HCT116 (cell line): Measurements from ENCODE around the gene DNAL4. TPM values are rescaled to one million over a fixed set of nuclear protein-coding genes. Genes with fewer than 3 reads are reported as not detected.

Experiments used
- ATAC-seq: fragments of 200-7000 bp; cut with Tn5 transposase; 2 replicates; pipeline ENCODE4 v1.9.1; 2020; ENCODE audit warnings: mild to moderate bottlenecking, moderate library complexity
- BruUV-seq: library from RNA; stranded (reverse); fragments of 400-500 nt; replicated peaks from 2 replicates; lab custom pipeline; 2021; lab: Mats Ljungman, UMichigan
- CTCF ChIA-PET: fragments of 300-600 bp; sonication (Branson Sonifier 250); formaldehyde crosslinking; loops from one replicate; lab custom pipeline; 2021; ENCODE audit warnings: antibody characterized with exemption; lab: Charles Lee
- POLR2A ChIA-PET: fragments of 300-600, 350-600 bp; sonication (Branson Sonifier 250); formaldehyde crosslinking; loops from one replicate; lab custom pipeline; 2021; ENCODE audit warnings: antibody characterized with exemption; lab: Charles Lee
- RAD21 ChIA-PET, 2 experiments: fragments of 300-600 bp; sonication (Branson Sonifier 250); formaldehyde crosslinking; loops; one replicate each; lab custom pipeline; 2023; ENCODE audit warnings: low total read pairs in 2 of 2; ENCODE audit not compliant: uncharacterized antibody in 2 of 2, unreplicated experiment in 2 of 2, low non-redundant PET in 1 of 2; lab: Charles Lee
- DNase-seq: peaks from one replicate; pipeline ENCODE4 v3.0.0-alpha.2; 2010; ENCODE audit warnings: low read depth, low spot score
- H2AFZ ChIP-seq: fragments of 200-600 bp; shearing (Covaris generic), sonication (generic); 2 replicates; pipeline ENCODE4 v1.6.1; 2017; ENCODE audit warnings: low read depth, mixed run types, mixed read lengths, antibody characterized with exemption, low read length; ENCODE audit not compliant: poor library complexity, severe bottlenecking
- H3K27ac ChIP-seq: 2 replicates; pipeline ENCODE4 v1.5.1; 2012; ENCODE audit warnings: low read depth, low read length
- H3K27me3 ChIP-seq: fragments of 200-600 bp; sonication (generic); 2 replicates; pipeline ENCODE4 v1.6.1; 2016; ENCODE audit warnings: mixed run types, low read length, mixed read lengths; ENCODE audit not compliant: insufficient read depth
- H3K36me3 ChIP-seq, 2 experiments: fragments of 200-500 bp in 1 of 2; fragments of 200-600 bp in 1 of 2; sonication (Bioruptor generic) in 1 of 2; sonication (generic) in 1 of 2; 2 replicates each; pipeline versions ENCODE4 v1.5.1 to v1.6.1; 2014 to 2016; ENCODE audit warnings: low read length in 2 of 2, inconsistent platforms in 1 of 2, mixed read lengths in 1 of 2, mixed run types in 1 of 2; ENCODE audit not compliant: insufficient read depth in 2 of 2, control insufficient read depth in 1 of 2
- H3K4me1 ChIP-seq, 2 experiments: fragments of 200-600 bp in 1 of 2; sonication (generic) in 1 of 2; 2 replicates each; pipeline versions ENCODE4 v1.5.1 to v1.6.1; 2012 to 2017; ENCODE audit warnings: low read length in 2 of 2, inconsistent platforms in 1 of 2, mild to moderate bottlenecking in 1 of 2, mixed read lengths in 1 of 2, mixed run types in 1 of 2, moderate library complexity in 1 of 2; ENCODE audit not compliant: insufficient read depth in 2 of 2, control insufficient read depth in 1 of 2
- H3K4me2 ChIP-seq: fragments of 200-600 bp; sonication (generic); 2 replicates; pipeline ENCODE4 v1.6.1; 2017; ENCODE audit warnings: mixed run types, low read length, mixed read lengths
- H3K4me3 ChIP-seq, 2 experiments: fragments of 200-600 bp in 1 of 2; sonication (generic) in 1 of 2; replicated peaks in 1 of 2; 2 replicates each; pipeline ENCODE4 v1.5.1; 2011 to 2016; ENCODE audit warnings: low read length in 2 of 2, control low read depth in 1 of 2, low read depth in 1 of 2, mild to moderate bottlenecking in 1 of 2, mixed read lengths in 1 of 2, mixed run types in 1 of 2
- H3K79me2 ChIP-seq: fragments of 200-600 bp; sonication (generic); 2 replicates; pipeline ENCODE4 v1.6.1; 2017; ENCODE audit warnings: mild to moderate bottlenecking, mixed run types, low read length, moderate library complexity, mixed read lengths; ENCODE audit not compliant: insufficient read depth
- H3K9ac ChIP-seq: fragments of 200-600 bp; sonication (generic); 2 replicates; pipeline ENCODE4 v1.6.1; 2016; ENCODE audit warnings: low read length, mixed read lengths
- H3K9me2 ChIP-seq: fragments of 200-600 bp; sonication (generic), shearing (Covaris generic); 2 replicates; pipeline ENCODE4 v1.6.1; 2017; ENCODE audit warnings: mixed run types, mild to moderate bottlenecking, moderate library complexity; ENCODE audit not compliant: insufficient read depth
- H3K9me3 ChIP-seq, 2 experiments: fragments of 200-500 bp in 1 of 2; fragments of 200-600 bp in 1 of 2; sonication (Bioruptor generic) in 1 of 2; sonication (generic) in 1 of 2; 2 replicates each; pipeline ENCODE4 v1.6.1; 2014 to 2017; ENCODE audit warnings: low read length in 2 of 2, mixed read lengths in 2 of 2, inconsistent platforms in 1 of 2, low read depth in 1 of 2, mild to moderate bottlenecking in 1 of 2, mixed run types in 1 of 2, moderate library complexity in 1 of 2; ENCODE audit not compliant: control insufficient read depth in 1 of 2, insufficient read depth in 1 of 2
- H4K20me1 ChIP-seq: fragments of 200-600 bp; sonication (generic), shearing (Covaris generic); 2 replicates; pipeline ENCODE4 v1.6.1; 2017; ENCODE audit warnings: mixed run types, mild to moderate bottlenecking, moderate library complexity; ENCODE audit not compliant: insufficient read depth
- ATF3 ChIP-seq: IDR thresholded peaks from 2 replicates; pipeline ENCODE4 v1.6.1; 2012
- CBX3 ChIP-seq: IDR thresholded peaks from 2 replicates; pipeline ENCODE4 v1.6.1; 2012; ENCODE audit warnings: low read depth
- CTCF ChIP-seq, 3 experiments: fragments of 200-600 bp in 1 of 3; sonication (generic) in 1 of 3; IDR thresholded peaks in 2 of 3; conservative IDR thresholded peaks in 1 of 3; 2 replicates each; pipeline ENCODE4 v1.5.1; 2012 to 2017; ENCODE audit warnings: low read depth in 2 of 3, low read length in 2 of 3, antibody characterized with exemption in 1 of 3, borderline replicate concordance in 1 of 3, control low read depth in 1 of 3, mild to moderate bottlenecking in 1 of 3, mixed read lengths in 1 of 3, mixed run types in 1 of 3, moderate library complexity in 1 of 3; ENCODE audit not compliant: insufficient read depth in 1 of 3
- EGR1 ChIP-seq: IDR thresholded peaks from 2 replicates; pipeline ENCODE4 v1.6.1; 2012; ENCODE audit warnings: low read depth
- ELF1 ChIP-seq: IDR thresholded peaks from 2 replicates; pipeline ENCODE4 v1.6.1; 2012; ENCODE audit warnings: low read depth, borderline replicate concordance
- EZH2 ChIP-seq: fragments of 200-600 bp; sonication (generic); IDR thresholded peaks from 2 replicates; pipeline ENCODE4 v1.6.1; 2017; ENCODE audit warnings: antibody characterized with exemption, mixed run types
- JUND ChIP-seq: IDR thresholded peaks from 2 replicates; pipeline ENCODE4 v1.6.1; 2012
- MAX ChIP-seq: IDR thresholded peaks from 2 replicates; pipeline ENCODE4 v1.6.1; 2012
- POLR2A ChIP-seq: IDR thresholded peaks from 2 replicates; pipeline ENCODE4 v1.7.0; 2011; ENCODE audit warnings: borderline replicate concordance; ENCODE audit not compliant: insufficient read depth, insufficient read length; ENCODE audit errors: extremely low read depth
- POLR2AphosphoS5 ChIP-seq: IDR thresholded peaks from 2 replicates; pipeline ENCODE4 v1.6.1; 2011; ENCODE audit warnings: mild to moderate bottlenecking, low read depth, low read length, moderate library complexity
- RAD21 ChIP-seq: IDR thresholded peaks from 2 replicates; pipeline ENCODE4 v1.6.1; 2012; ENCODE audit warnings: low read depth, mild to moderate bottlenecking
- REST ChIP-seq: IDR thresholded peaks from 2 replicates; pipeline ENCODE4 v1.6.1; 2012; ENCODE audit warnings: low read depth
- SP1 ChIP-seq: IDR thresholded peaks from 2 replicates; pipeline ENCODE4 v1.6.1; 2012; ENCODE audit warnings: low read depth
- SRF ChIP-seq: IDR thresholded peaks from 2 replicates; pipeline ENCODE4 v1.6.1; 2012; ENCODE audit warnings: low read depth
- TCF7L2 ChIP-seq: IDR thresholded peaks from 2 replicates; pipeline ENCODE4 v1.7.0; 2011; ENCODE audit warnings: borderline replicate concordance, inconsistent platforms; ENCODE audit not compliant: insufficient read depth, insufficient read length; ENCODE audit errors: extremely low read depth
- YY1 ChIP-seq: IDR thresholded peaks from 2 replicates; pipeline ENCODE4 v1.6.1; 2011; ENCODE audit warnings: low read length, low read depth, moderate library complexity, mild to moderate bottlenecking; ENCODE audit not compliant: insufficient replicate concordance; ENCODE audit errors: extremely low read depth
- ZBTB33 ChIP-seq: IDR thresholded peaks from 2 replicates; pipeline ENCODE4 v1.6.1; 2011; ENCODE audit warnings: mild to moderate bottlenecking, low read length, moderate library complexity; ENCODE audit not compliant: insufficient replicate concordance; ENCODE audit errors: extremely low read depth
- ZFX ChIP-seq: fragments of 450-650 bp; IDR thresholded peaks from 2 replicates; pipeline ENCODE4 v1.6.1; 2017
- ZNF274 ChIP-seq: fragments of 200-500 bp; sonication (Bioruptor generic); IDR thresholded peaks from 2 replicates; pipeline ENCODE4 v1.6.1; 2014; ENCODE audit warnings: mild to moderate bottlenecking, low read depth, low read length, inconsistent platforms
- intact Hi-C: fragments of 100-400 bp; cut with micrococcal nuclease; formaldehyde crosslinking; loops from 2 replicates; pipeline ENCODE4 v1.10.0; 2022
- total RNA-seq: library from RNA; stranded (reverse); gene quantifications from one replicate; pipeline ENCODE4 v1.2.1, GENCODE V29; 2021; ENCODE audit not compliant: unreplicated experiment

The DNAL4 gene
- total RNA-seq, 1 experiment from 2014 or later, result 18.3 TPM

- ChIA-PET RAD21 (no interaction called here), CTCF (no interaction called here), POLR2A (no interaction called here)
- Histone ChIP-seq H3K4me2 (no peak overlapping the region), H3K9ac (no peak overlapping the region), H4K20me1 (no peaks in the 10 kb centered on the region), H3K27ac (no peak overlapping the region), H3K9me3 (peaks cover 0 to 4% of the 10 kb centered on the region in 2 experiments; a peak in 1 of 4 replicates), H3K9me2 (no peaks in the 10 kb centered on the region), H3K4me1 (peaks cover 0 to 4% of the 10 kb centered on the region in 2 experiments; a peak in 1 of 4 replicates), H3K79me2 (no peaks in the 10 kb centered on the region), H2AFZ (no peak overlapping the region), H3K36me3 (no peaks in the 10 kb centered on the region), H3K27me3 (0 out of 2 replicates have a peak, but pooled peaks cover under 1% of the 10 kb centered on the region), H3K4me3 (no peak overlapping the region)
- intact Hi-C loops, result no loop called here
- ATAC-seq, result no peak
- no peak for DNase-seq
- no peak for TF ChIP-seq ZBTB33
- TF ChIP-seq POLR2AphosphoS5, result no peak
- no peak for TF ChIP-seq RAD21
- no peak for TF ChIP-seq ATF3
- TF ChIP-seq REST, result no peak
- TF ChIP-seq CTCF (IDR thresholded peaks at IDR 0.05 in 2 of 3, conservative IDR thresholded peaks at IDR 0.05 in 1 of 3; ENCODE audit: borderline replicate concordance in 1 of 3, insufficient read depth in 1 of 3, low read depth in 2 of 3, low read length in 2 of 3), result no peak
- TF ChIP-seq POLR2A, result no peak
- no peak for TF ChIP-seq ELF1
- no peak for TF ChIP-seq SP1
- no peak for TF ChIP-seq MAX
- TF ChIP-seq SRF, result no peak
- no peak for TF ChIP-seq ZFX
- no peak for TF ChIP-seq ZNF274
- TF ChIP-seq CBX3, result no peak
- TF ChIP-seq EZH2, result no peak
- no peak for TF ChIP-seq TCF7L2
- no peak for TF ChIP-seq EGR1
- TF ChIP-seq YY1, result no peak
- TF ChIP-seq JUND, result no peak
- BruUV-seq, result no TSS peak
These were observed 17.3 kb upstream of the DNAL4 start for GRCh38 chr22:38811241-38811640.
